GM12878 (cell line): ENCODE data around the gene CNN1. TPM values are rescaled to one million over a fixed set of nuclear protein-coding genes. Genes with fewer than 3 reads are reported as not detected.

Source experiments
- ASH2L ChIP-seq: fragments of 300-600, 200-600 bp; sonication (generic); IDR thresholded peaks from 2 replicates; pipeline ENCODE4 v1.6.1; 2017; ENCODE audit warnings: low read depth, mild to moderate bottlenecking, borderline replicate concordance
- CREM ChIP-seq: IDR thresholded peaks from 2 replicates; pipeline ENCODE4 v1.6.1; 2014; ENCODE audit warnings: antibody characterized with exemption, low read depth
- POLR2AphosphoS2 ChIP-seq: IDR thresholded peaks from 2 replicates; pipeline ENCODE4 v1.6.1; 2011; ENCODE audit warnings: low read depth, mild to moderate bottlenecking, low read length, improper control_type of control experiment, moderate library complexity
- polyA plus RNA-seq, 11 experiments: library from polyadenylated mRNA; depleted of rRNA in 4 of 11; unstranded in 6 of 11; stranded (reverse) in 5 of 11; fragments of >200 nt; fragmentation: Nextera tagmentation in 4 of 11; fragmentation: Illumina TruSeq in 1 of 11; extraction: Ambion mirVana in 4 of 11; extraction: Trizol in 1 of 11; gene quantifications; 1 replicate in 1 of 11; 2 replicates in 10 of 11; pipeline versions ENCODE4 v1.2.1 to v1.2.3, GENCODE V29; 2011 to 2016; ENCODE audit warnings: inconsistent platforms in 2 of 11, missing spikeins in 2 of 11, low read depth in 1 of 11
- total RNA-seq, 4 experiments: library from RNA; depleted of rRNA in 3 of 4; stranded (reverse); fragments of >200 nt in 3 of 4; fragmentation: Illumina TruSeq in 1 of 4; extraction: Trizol in 1 of 4; gene quantifications; 2 replicates each; pipeline versions ENCODE4 v1.2.1 to v1.2.3, GENCODE V29; 2013 to 2021
- TF ChIP-seq, protein P1 (sequence below): fragments of 450-650 bp; IDR thresholded peaks from 2 replicates; pipeline ENCODE4 v1.6.1; 2017; ENCODE audit warnings: mild to moderate bottlenecking, low read depth, inconsistent platforms; ENCODE audit not compliant: poor library complexity, severe bottlenecking
- TF ChIP-seq, protein P2 (sequence below): fragments of 450-650 bp; formaldehyde crosslinking; IDR thresholded peaks from 2 replicates; pipeline ENCODE4 v1.4.0; 2020; ENCODE audit warnings: mild to moderate bottlenecking, moderate library complexity
- TF ChIP-seq, protein P3 (sequence below): IDR thresholded peaks from 2 replicates; pipeline ENCODE4 v1.6.1; 2011; ENCODE audit warnings: low read depth, mild to moderate bottlenecking, low read length, moderate library complexity, borderline replicate concordance; ENCODE audit errors: extremely low read depth
- TF ChIP-seq, protein P4 (sequence below): IDR thresholded peaks from 2 replicates; pipeline ENCODE4 v1.6.1; 2012; ENCODE audit warnings: low read depth, low read length, improper control_type of control experiment

Gene CNN1
- total and polyA plus RNA-seq, 10 of the 15 experiments (the other 5 are each of a cell fraction or from before 2014, with no cell fraction given), result 0.03 to 0.58 (median 0.22) TPM; not detected in 1

DNA sequence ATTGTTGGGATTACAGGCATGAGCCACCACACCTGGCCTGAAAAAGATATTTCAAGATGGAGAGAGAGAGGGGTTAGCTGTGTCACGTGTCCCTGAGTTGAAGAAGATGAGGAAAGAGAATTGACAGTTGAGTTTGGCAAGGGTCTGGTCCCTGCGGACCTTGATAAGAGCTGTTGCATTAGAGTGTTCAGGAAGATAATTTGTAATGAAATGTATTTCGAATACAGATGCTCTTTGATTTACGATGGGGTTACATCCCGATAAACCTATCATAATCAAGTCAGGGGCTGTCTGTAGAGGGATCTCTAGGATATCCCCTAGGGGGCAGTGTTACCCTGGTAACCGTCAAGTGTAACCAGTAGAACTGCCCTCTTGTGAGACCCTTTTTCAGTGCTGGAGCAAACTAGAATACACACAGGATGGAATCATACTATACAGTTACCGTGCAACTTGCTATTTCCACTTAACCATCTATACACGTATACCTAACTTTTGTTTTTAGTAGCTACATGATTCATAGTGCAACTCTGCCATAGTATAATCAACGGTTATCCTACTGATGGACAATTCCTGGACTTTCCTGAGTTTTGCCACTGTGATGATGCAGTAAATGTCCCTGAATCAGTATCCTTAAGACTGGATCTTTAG lies 21.9 kb downstream of the CNN1 start (continued):
- TF ChIP-seq POLR2AphosphoS2 (no peak), ASH2L (no peak), CREM (peak; percentile 14; the same call in 1 of the 2 replicates)
- TF ChIP-seq, protein P1, sequence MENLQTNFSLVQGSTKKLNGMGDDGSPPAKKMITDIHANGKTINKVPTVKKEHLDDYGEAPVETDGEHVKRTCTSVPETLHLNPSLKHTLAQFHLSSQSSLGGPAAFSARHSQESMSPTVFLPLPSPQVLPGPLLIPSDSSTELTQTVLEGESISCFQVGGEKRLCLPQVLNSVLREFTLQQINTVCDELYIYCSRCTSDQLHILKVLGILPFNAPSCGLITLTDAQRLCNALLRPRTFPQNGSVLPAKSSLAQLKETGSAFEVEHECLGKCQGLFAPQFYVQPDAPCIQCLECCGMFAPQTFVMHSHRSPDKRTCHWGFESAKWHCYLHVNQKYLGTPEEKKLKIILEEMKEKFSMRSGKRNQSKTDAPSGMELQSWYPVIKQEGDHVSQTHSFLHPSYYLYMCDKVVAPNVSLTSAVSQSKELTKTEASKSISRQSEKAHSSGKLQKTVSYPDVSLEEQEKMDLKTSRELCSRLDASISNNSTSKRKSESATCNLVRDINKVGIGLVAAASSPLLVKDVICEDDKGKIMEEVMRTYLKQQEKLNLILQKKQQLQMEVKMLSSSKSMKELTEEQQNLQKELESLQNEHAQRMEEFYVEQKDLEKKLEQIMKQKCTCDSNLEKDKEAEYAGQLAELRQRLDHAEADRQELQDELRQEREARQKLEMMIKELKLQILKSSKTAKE, result peak; percentile 60
- TF ChIP-seq, protein P2, sequence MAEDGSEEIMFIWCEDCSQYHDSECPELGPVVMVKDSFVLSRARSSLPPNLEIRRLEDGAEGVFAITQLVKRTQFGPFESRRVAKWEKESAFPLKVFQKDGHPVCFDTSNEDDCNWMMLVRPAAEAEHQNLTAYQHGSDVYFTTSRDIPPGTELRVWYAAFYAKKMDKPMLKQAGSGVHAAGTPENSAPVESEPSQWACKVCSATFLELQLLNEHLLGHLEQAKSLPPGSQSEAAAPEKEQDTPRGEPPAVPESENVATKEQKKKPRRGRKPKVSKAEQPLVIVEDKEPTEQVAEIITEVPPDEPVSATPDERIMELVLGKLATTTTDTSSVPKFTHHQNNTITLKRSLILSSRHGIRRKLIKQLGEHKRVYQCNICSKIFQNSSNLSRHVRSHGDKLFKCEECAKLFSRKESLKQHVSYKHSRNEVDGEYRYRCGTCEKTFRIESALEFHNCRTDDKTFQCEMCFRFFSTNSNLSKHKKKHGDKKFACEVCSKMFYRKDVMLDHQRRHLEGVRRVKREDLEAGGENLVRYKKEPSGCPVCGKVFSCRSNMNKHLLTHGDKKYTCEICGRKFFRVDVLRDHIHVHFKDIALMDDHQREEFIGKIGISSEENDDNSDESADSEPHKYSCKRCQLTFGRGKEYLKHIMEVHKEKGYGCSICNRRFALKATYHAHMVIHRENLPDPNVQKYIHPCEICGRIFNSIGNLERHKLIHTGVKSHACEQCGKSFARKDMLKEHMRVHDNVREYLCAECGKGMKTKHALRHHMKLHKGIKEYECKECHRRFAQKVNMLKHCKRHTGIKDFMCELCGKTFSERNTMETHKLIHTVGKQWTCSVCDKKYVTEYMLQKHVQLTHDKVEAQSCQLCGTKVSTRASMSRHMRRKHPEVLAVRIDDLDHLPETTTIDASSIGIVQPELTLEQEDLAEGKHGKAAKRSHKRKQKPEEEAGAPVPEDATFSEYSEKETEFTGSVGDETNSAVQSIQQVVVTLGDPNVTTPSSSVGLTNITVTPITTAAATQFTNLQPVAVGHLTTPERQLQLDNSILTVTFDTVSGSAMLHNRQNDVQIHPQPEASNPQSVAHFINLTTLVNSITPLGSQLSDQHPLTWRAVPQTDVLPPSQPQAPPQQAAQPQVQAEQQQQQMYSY (CRISPR knock-in tag), result no peak
- TF ChIP-seq, protein P3, sequence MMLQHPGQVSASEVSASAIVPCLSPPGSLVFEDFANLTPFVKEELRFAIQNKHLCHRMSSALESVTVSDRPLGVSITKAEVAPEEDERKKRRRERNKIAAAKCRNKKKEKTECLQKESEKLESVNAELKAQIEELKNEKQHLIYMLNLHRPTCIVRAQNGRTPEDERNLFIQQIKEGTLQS, result no peak
- TF ChIP-seq, protein P4, sequence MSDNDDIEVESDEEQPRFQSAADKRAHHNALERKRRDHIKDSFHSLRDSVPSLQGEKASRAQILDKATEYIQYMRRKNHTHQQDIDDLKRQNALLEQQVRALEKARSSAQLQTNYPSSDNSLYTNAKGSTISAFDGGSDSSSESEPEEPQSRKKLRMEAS, result no peak
